GM10248 (cell line): Measurements from ENCODE around the gene KLK2.

ENCODE experiments used
- CTCF ChIA-PET: fragments of 300-600 bp; sonication (Branson Sonifier 250); formaldehyde crosslinking; extraction: SDS; loops from one replicate; lab custom pipeline; 2021; ENCODE audit warnings: antibody characterized with exemption; lab: Yijun Ruan, JAX
- POLR2A ChIA-PET: fragments of 350-650 bp; sonication (Branson Sonifier 250); formaldehyde crosslinking; extraction: SDS; loops from one replicate; lab custom pipeline; 2020; ENCODE audit warnings: antibody characterized with exemption; lab: Yijun Ruan, JAX
- DNase-seq: peaks from one replicate; pipeline ENCODE4 v3.0.0; 2012; ENCODE audit errors: extremely low spot score
- CTCF ChIP-seq: IDR thresholded peaks from 2 replicates; pipeline ENCODE4 v1.5.1; 2012; ENCODE audit warnings: mild to moderate bottlenecking, low read depth; ENCODE audit errors: extremely low read depth, missing control alignments, control extremely low read depth

The KLK2 gene

GRCh38 chr19:50837300-50837699 lies 35.9 kb upstream of the KLK2 start:
- ChIA-PET CTCF (no interaction called here), POLR2A (no interaction called here)
- DNase-seq: no peak
- no peak for TF ChIP-seq CTCF

- peak; percentile 34 for TF ChIP-seq CTCF
- CTCF ChIA-PET: interaction anchor here (0.8 to 1.0 kb wide), 2 partner anchors 67 to 84 kb away, joined by 3 to 4 read pairs; no protein-coding TSS in a partner anchor
These were observed 35.0 kb upstream of the KLK2 start for GRCh38 chr19:50838239-50838638.

GRCh38 chr19:50839712-50840655 lies 33.3 kb upstream of the KLK2 start:
- no peak for DNase-seq
- CTCF ChIA-PET: interaction anchor here (0.8 to 1.5 kb wide), 6 partner anchors 8 to 95 kb away, joined by 3 to 5 read pairs (median 3); no protein-coding TSS in a partner anchor
- no peak for TF ChIP-seq CTCF
- POLR2A ChIA-PET: no interaction called here

More at GRCh38 chr19:50838239-50838638, 35.0 kb upstream of the KLK2 start:
- POLR2A ChIA-PET: no interaction called here
- DNase-seq: peak; percentile 67

GRCh38 chr19:50842130-50842529 lies 31.1 kb upstream of the KLK2 start:
- CTCF ChIA-PET: no interaction called here
- POLR2A ChIA-PET: no interaction called here
- no peak for DNase-seq
- no peak for TF ChIP-seq CTCF

- no peak for DNase-seq
- POLR2A ChIA-PET: no interaction called here
- CTCF ChIA-PET: interaction anchor here (0.9 kb wide), 1 partner anchor 88 kb away, joined by 3 read pairs; no protein-coding TSS in a partner anchor
- no peak for TF ChIP-seq CTCF
These were observed 30.0 kb upstream of the KLK2 start for GRCh38 chr19:50843205-50843604.

- ChIA-PET POLR2A (no interaction called here), CTCF (interaction anchor here (0.9 kb wide), 1 partner anchor 87 kb away, joined by 3 read pairs; no protein-coding TSS in a partner anchor)
- TF ChIP-seq CTCF: no peak
- no peak for DNase-seq
These were observed 29.5 kb upstream of the KLK2 start for GRCh38 chr19:50843701-50844221.
